HG03060 (cell line): ENCODE data around the gene DGCR6L.
"Not testable (repeated sequence)": the region's sequence is repeated elsewhere in the genome, so short reads cannot be mapped to it uniquely, and the experiment has no call there.

Experiments
- ATAC-seq: cut with Tn5 transposase; IDR thresholded peaks from one replicate; pipeline ENCODE4 v1.9.1; 2021; ENCODE audit warnings: low read depth, moderate number of reproducible peaks; ENCODE audit not compliant: unreplicated experiment

The DGCR6L gene

GRCh38 chr22:20292673-20293232 lies 27.1 kb downstream of the DGCR6L start:
- ATAC-seq: no peak

- no peak for ATAC-seq
Measured at GRCh38 chr22:20292108-20292507, 27.8 kb downstream of the DGCR6L start.

GRCh38 chr22:20291604-20292063 lies 28.2 kb downstream of the DGCR6L start:
- no peak for ATAC-seq

- no peak for ATAC-seq
Measured at GRCh38 chr22:20291249-20291586, 28.6 kb downstream of the DGCR6L start.

GRCh38 chr22:20290578-20291248 lies 29.1 kb downstream of the DGCR6L start:
- ATAC-seq: no peak

GRCh38 chr22:20290045-20290392 lies 29.8 kb downstream of the DGCR6L start:
- no peak for ATAC-seq

GRCh38 chr22:20289182-20290044 lies 30.4 kb downstream of the DGCR6L start:
- not testable (repeated sequence) for ATAC-seq

- not testable (repeated sequence) for ATAC-seq
Measured at GRCh38 chr22:20286784-20287423, 33.0 kb downstream of the DGCR6L start.

- not testable (repeated sequence) for ATAC-seq
Measured at GRCh38 chr22:20286312-20286660, 33.6 kb downstream of the DGCR6L start.

- ATAC-seq: not testable (repeated sequence)
Measured at GRCh38 chr22:20285473-20286311, 34.2 kb downstream of the DGCR6L start.

GRCh38 chr22:20284471-20285086 lies 35.3 kb downstream of the DGCR6L start:
- ATAC-seq: no peak

GRCh38 chr22:20283674-20284066 lies 36.2 kb downstream of the DGCR6L start:
- ATAC-seq: no peak

- no peak for ATAC-seq
Measured at GRCh38 chr22:20282901-20283673, 36.8 kb downstream of the DGCR6L start.

GRCh38 chr22:20281891-20282290 lies 38.0 kb downstream of the DGCR6L start:
- ATAC-seq: no peak

- not testable (repeated sequence) for ATAC-seq
Measured at GRCh38 chr22:20281473-20281872, 38.4 kb downstream of the DGCR6L start.

- ATAC-seq: no peak
Measured at GRCh38 chr22:20280866-20281265, 39.0 kb downstream of the DGCR6L start.

GRCh38 chr22:20280163-20280562 lies 39.7 kb downstream of the DGCR6L start:
- not testable (repeated sequence) for ATAC-seq

- no peak for ATAC-seq
Measured at GRCh38 chr22:20279662-20280134, 40.2 kb downstream of the DGCR6L start.
